ENCODE results near the gene ASL. TPM values are rescaled to one million over a fixed set of nuclear protein-coding genes. Genes with fewer than 3 reads are reported as not detected.
"Not testable (repeated sequence)": the region's sequence is repeated elsewhere in the genome, so short reads cannot be mapped to it uniquely, and the experiment has no call there.

ASL gene
- polyA plus RNA-seq, 1 of the 3 experiments (the other 2 are of a cell fraction), result 138 TPM

DNA sequence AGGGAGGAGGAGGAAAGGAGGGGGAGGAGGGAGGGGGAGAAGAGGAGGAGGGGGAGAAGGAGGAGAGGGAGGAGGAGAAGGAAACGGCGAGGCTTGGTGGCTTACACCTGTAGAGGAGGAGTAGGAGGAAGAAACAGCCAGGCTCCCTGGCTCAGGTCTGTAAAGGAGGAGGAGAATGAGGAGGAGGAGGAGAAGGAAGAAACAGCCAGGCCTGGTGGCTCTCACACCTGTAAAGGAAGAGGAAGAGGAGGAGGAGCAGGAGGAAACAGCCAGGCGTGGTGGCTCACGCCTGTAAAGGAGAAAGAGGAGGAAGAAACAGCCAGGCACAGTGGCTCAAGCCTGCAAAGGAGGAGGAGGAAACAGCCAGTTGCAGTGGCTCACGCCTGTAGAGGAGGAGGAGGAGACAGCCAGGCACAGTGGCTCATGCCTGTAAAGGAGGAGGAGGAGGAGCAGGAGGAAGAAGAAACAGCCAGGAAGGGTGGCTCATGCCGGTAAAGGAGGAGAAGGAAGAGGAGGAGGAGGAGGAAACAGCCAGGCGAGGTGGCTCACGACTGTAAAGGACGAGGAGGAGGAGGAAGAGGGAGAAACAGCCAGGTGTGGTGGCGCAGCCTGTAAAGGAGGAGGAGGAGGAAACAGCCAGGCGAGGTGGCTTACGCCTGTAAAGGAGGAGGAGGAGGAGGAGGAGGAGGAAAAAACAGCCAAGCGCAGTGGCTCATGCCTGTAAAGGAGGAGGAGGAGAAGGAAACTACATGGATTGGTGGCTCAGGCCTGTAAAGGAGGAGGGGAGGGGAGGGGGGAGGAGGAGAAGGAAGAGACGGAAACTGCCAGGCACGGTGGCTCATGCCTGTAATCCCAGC, 24.2 kb downstream of the ASL start:
- no peaks in the 10 kb centered on the region for H3K79me2 ChIP-seq (ENCODE audit: insufficient read depth)
- H3K9ac ChIP-seq, result no peak overlapping the region
- no peak overlapping the region for H3K4me3 ChIP-seq (ENCODE audit: low read depth in 2 of 2, low read length in 1 of 2)
- H4K20me1 ChIP-seq (ENCODE audit: insufficient read depth), result no peaks in the 10 kb centered on the region
- no peak for DNase-seq
- H3K4me2 ChIP-seq, result peak overlapping the region; percentile 31; the same call in 1 of the 2 replicates
- H3K4me1 ChIP-seq (ENCODE audit: control insufficient read depth in 1 of 2, insufficient read depth in 2 of 2, low read depth in 1 of 2, low read length in 1 of 2), result no peaks in the 10 kb centered on the region; a peak in 1 of 4 replicates
- H3K9me3 ChIP-seq, result no peaks in the 10 kb centered on the region
- H3K9me2 ChIP-seq, result no peaks in the 10 kb centered on the region
- peak overlapping the region; percentile 71; the same call in 1 of the 2 replicates for H2AFZ ChIP-seq (ENCODE audit: low read depth)
- ChIA-PET CTCF (no interaction called here), POLR2A (no interaction called here)
- no peaks in the 10 kb centered on the region for H3K36me3 ChIP-seq (replicated peaks in 1 of 2; ENCODE audit: control insufficient read depth in 1 of 2, insufficient read depth in 2 of 2, low read length in 1 of 2)
- WGBS (ENCODE audit: low lambda C conversion rate), result 59% methylated on average over 15 of the region's 15 CpGs
- TF ChIP-seq RCOR1 (IDR thresholded peaks at IDR 0.05; ENCODE audit: low read length) (no peak), POLR2AphosphoS5 (IDR thresholded peaks at IDR 0.05; ENCODE audit: low read depth, low read length) (peak; percentile 15; the same call in 1 of the 2 replicates), GATA2 (CRISPR knock-in tag; IDR thresholded peaks at IDR 0.05) (no peak)
- TF ChIP-seq, protein P1, sequence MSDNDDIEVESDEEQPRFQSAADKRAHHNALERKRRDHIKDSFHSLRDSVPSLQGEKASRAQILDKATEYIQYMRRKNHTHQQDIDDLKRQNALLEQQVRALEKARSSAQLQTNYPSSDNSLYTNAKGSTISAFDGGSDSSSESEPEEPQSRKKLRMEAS (IDR thresholded peaks at IDR 0.05; ENCODE audit: low read depth), result no peak
- no peaks in the 10 kb centered on the region for H3K27me3 ChIP-seq (ENCODE audit: insufficient read depth)
- H3K27ac ChIP-seq (ENCODE audit: low read depth in 2 of 2, low read length in 1 of 2), result no peak overlapping the region
- H3F3A ChIP-seq (replicated peaks; ENCODE audit: insufficient read depth), result peaks cover 12% of the 10 kb centered on the region

DNA sequence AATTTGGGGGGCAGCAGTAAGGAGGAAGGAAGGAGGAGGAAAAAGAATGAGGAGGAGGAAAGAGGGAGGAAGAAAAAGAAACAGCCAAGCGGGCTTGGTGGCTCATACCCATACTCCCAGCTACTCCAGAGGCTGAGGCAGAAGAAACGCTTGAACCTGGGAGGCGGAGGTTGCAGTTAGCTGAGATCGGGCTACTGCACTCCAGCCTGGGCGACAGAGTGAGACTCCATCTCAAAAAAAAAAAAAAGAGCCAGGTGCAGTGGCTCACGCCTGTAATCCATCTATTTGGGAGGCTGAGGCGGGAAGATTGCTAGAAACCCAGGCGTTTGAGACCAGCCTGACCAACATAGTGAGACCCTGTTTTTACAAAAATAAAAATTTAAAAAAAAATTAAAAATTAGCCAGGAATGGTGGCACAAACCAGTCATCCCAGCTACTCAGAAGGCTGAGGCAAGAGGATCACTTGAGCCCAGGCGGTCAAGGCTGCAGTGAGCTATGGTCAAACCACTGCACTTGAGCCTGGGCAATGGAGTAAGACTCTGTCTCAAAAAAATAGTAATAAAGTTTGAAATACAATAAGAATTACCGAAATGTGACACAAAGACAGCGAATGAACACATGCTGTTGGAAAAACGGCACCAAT, 24.9 kb downstream of the ASL start:
- Histone ChIP-seq H3K4me1 (ENCODE audit: control insufficient read depth in 1 of 2, insufficient read depth in 2 of 2, low read depth in 1 of 2, low read length in 1 of 2) (no peaks in the 10 kb centered on the region; a peak in 1 of 4 replicates), H3K27ac (ENCODE audit: low read depth in 2 of 2, low read length in 1 of 2) (no peak overlapping the region), H3K4me3 (ENCODE audit: low read depth in 2 of 2, low read length in 1 of 2) (no peak overlapping the region), H3K79me2 (ENCODE audit: insufficient read depth) (no peaks in the 10 kb centered on the region), H3K27me3 (ENCODE audit: insufficient read depth) (no peaks in the 10 kb centered on the region), H3K9me2 (no peaks in the 10 kb centered on the region), H3K4me2 (peak overlapping the region; percentile 31; the same call in 1 of the 2 replicates), H3K36me3 (replicated peaks in 1 of 2; ENCODE audit: control insufficient read depth in 1 of 2, insufficient read depth in 2 of 2, low read length in 1 of 2) (no peaks in the 10 kb centered on the region), H2AFZ (ENCODE audit: low read depth) (peak overlapping the region; percentile 71; the same call in 1 of the 2 replicates), H3F3A (replicated peaks; ENCODE audit: insufficient read depth) (peaks cover 12% of the 10 kb centered on the region), H3K9ac (no peak overlapping the region), H3K9me3 (no peaks in the 10 kb centered on the region), H4K20me1 (ENCODE audit: insufficient read depth) (no peaks in the 10 kb centered on the region)
- CTCF ChIA-PET, result no interaction called here
- DNase-seq, result no peak
- TF ChIP-seq EP300 (IDR thresholded peaks at IDR 0.05; ENCODE audit: borderline replicate concordance in 1 of 2, low read depth in 1 of 2, low read length in 1 of 2), result no peak
- TF ChIP-seq FOXM1 (IDR thresholded peaks at IDR 0.05; ENCODE audit: low read depth), result no peak
- TF ChIP-seq POLR2AphosphoS5 (IDR thresholded peaks at IDR 0.05; ENCODE audit: low read depth, low read length), result no peak
- no peak for TF ChIP-seq NRF1 (IDR thresholded peaks at IDR 0.05; ENCODE audit: low read depth, low read length)
- no peak for TF ChIP-seq RCOR1 (IDR thresholded peaks at IDR 0.05; ENCODE audit: low read length)
- no peak for TF ChIP-seq RXRA (IDR thresholded peaks at IDR 0.05; ENCODE audit: borderline replicate concordance, low read depth)
- TF ChIP-seq, protein P2, sequence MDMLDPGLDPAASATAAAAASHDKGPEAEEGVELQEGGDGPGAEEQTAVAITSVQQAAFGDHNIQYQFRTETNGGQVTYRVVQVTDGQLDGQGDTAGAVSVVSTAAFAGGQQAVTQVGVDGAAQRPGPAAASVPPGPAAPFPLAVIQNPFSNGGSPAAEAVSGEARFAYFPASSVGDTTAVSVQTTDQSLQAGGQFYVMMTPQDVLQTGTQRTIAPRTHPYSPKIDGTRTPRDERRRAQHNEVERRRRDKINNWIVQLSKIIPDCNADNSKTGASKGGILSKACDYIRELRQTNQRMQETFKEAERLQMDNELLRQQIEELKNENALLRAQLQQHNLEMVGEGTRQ (IDR thresholded peaks at IDR 0.05; ENCODE audit: borderline replicate concordance, low read depth, low read length), result no peak
- no peak for TF ChIP-seq CHD2 (IDR thresholded peaks at IDR 0.05; ENCODE audit: low read length, partially characterized antibody)
- WGBS (ENCODE audit: low lambda C conversion rate), result 79% methylated on average over 12 of the region's 12 CpGs
- POLR2A ChIA-PET, result no interaction called here

DNA sequence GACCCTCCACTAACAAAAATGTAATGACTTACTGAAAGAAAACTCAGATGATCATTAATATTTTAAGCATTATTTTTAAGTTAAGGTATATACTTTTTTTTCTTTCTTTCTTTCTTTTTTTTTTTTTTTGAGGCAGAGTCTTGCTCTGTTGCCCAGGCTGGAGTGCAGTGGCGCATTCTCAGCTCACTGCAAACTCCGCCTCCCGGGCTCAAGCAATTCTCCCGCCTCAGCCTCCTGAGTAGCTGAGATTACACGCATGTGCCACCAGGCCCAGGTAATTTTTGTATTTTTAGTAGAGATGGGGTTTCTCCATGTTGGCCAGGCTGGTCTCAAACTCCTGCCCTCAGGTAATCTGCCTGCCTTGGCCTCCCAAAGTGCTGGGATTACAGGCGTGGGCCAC, 26.5 kb downstream of the ASL start:
- H3K4me1 ChIP-seq (ENCODE audit: control insufficient read depth in 1 of 2, insufficient read depth in 2 of 2, low read depth in 1 of 2, low read length in 1 of 2); POLR2A ChIA-PET; H3K9ac ChIP-seq; H3K9me2 ChIP-seq; DNase-seq; H3K79me2 ChIP-seq (ENCODE audit: insufficient read depth); H3K4me3 ChIP-seq (ENCODE audit: low read depth in 2 of 2, low read length in 1 of 2); H4K20me1 ChIP-seq (ENCODE audit: insufficient read depth); H3K27ac ChIP-seq (ENCODE audit: low read depth in 2 of 2, low read length in 1 of 2); H3K27me3 ChIP-seq (ENCODE audit: insufficient read depth); H2AFZ ChIP-seq (ENCODE audit: low read depth); H3K36me3 ChIP-seq (replicated peaks in 1 of 2; ENCODE audit: control insufficient read depth in 1 of 2, insufficient read depth in 2 of 2, low read length in 1 of 2); H3K4me2 ChIP-seq; H3K9me3 ChIP-seq: not testable (repeated sequence)
- 99% methylated on average over 6 of the region's 6 CpGs for WGBS (ENCODE audit: low lambda C conversion rate)
- CTCF ChIA-PET, result interaction anchor here (1.4 kb wide), 1 partner anchor 9 kb away, joined by 3 read pairs; no protein-coding TSS in a partner anchor
- peaks cover 12% of the 10 kb centered on the region for H3F3A ChIP-seq (replicated peaks; ENCODE audit: insufficient read depth)

DNA sequence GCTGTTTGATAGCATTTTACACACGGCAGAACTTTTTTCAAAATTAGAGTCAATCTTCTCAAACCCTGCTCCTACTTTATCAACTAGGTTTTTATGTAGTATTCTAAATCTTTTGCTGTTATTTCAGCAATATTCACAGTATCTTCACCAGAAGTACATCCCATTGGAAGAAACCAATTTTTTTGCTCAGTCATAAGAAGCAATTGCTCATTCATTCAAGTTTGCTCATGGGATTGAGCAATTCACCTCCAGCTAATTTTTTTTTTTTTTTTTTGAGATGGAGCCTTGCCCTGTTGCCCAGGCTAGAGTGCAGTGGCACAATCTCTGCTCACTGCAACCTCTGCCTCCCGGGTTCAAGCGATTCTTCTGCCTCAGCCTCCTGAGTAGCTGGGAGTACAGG, 28.4 kb downstream of the ASL start:
- H3F3A ChIP-seq (replicated peaks; ENCODE audit: insufficient read depth), result peaks cover 12% of the 10 kb centered on the region
- H3K79me2 ChIP-seq (ENCODE audit: insufficient read depth); H3K4me2 ChIP-seq; H3K4me1 ChIP-seq (ENCODE audit: control insufficient read depth in 1 of 2, insufficient read depth in 2 of 2, low read depth in 1 of 2, low read length in 1 of 2); H3K27me3 ChIP-seq (ENCODE audit: insufficient read depth); H3K27ac ChIP-seq (ENCODE audit: low read depth in 2 of 2, low read length in 1 of 2); H3K9me2 ChIP-seq; DNase-seq; H3K9me3 ChIP-seq; H3K36me3 ChIP-seq (replicated peaks in 1 of 2; ENCODE audit: control insufficient read depth in 1 of 2, insufficient read depth in 2 of 2, low read length in 1 of 2); H3K9ac ChIP-seq; H4K20me1 ChIP-seq (ENCODE audit: insufficient read depth); H2AFZ ChIP-seq (ENCODE audit: low read depth); H3K4me3 ChIP-seq (ENCODE audit: low read depth in 2 of 2, low read length in 1 of 2): not testable (repeated sequence)
- ChIA-PET POLR2A (interaction anchor here (0.6 to 2.4 kb wide), 2 partner anchors 11 to 503 kb away, joined by 5 to 6 read pairs; partner anchors contain the start of gene CRCP), CTCF (interaction anchor here (1.5 kb wide), 1 partner anchor 11 kb away, joined by 3 read pairs; the partner anchor contains the start of gene CRCP)
- 89% methylated on average over 3 of the region's 3 CpGs for WGBS (ENCODE audit: low lambda C conversion rate)

Data from SK-N-SH (cell line).